Kidney (tissue), 14 donors: Measurements from ENCODE around the gene GREB1. TPM values are rescaled to one million over a fixed set of nuclear protein-coding genes. Genes with fewer than 3 reads are reported as not detected.

Experiments used
- DNase-seq, 5 donors: peaks; one replicate each; pipeline ENCODE4 v3.0.0-alpha.2; 2013 to 2020
- FAIRE-seq: peaks from 2 replicates; lab custom pipeline; 2012; peaks lifted over from hg19 to GRCh38; lab: Jason Lieb, UNC
- H3K27ac ChIP-seq, 2 donors: one replicate each; pipeline ENCODE4 v1.7.0; 2013; ENCODE audit warnings: low read depth in 2 of 2, low read length in 2 of 2, inconsistent platforms in 1 of 2
- H3K27me3 ChIP-seq: one replicate; pipeline ENCODE4 v1.7.1; 2013; ENCODE audit warnings: low read length, inconsistent platforms; ENCODE audit not compliant: control insufficient read depth, insufficient read depth
- H3K36me3 ChIP-seq, 3 donors: one replicate each; pipeline versions ENCODE4 v1.7.0 to v1.7.1; 2013; ENCODE audit warnings: low read length in 3 of 3, control low read depth in 1 of 3, inconsistent platforms in 1 of 3; ENCODE audit not compliant: insufficient read depth in 3 of 3, control insufficient read depth in 2 of 3
- H3K4me1 ChIP-seq, 3 donors: one replicate each; pipeline versions ENCODE4 v1.7.0 to v1.7.1; 2013; ENCODE audit warnings: low read length in 3 of 3, inconsistent platforms in 1 of 3, low read depth in 1 of 3; ENCODE audit not compliant: control insufficient read depth in 2 of 3, insufficient read depth in 2 of 3
- H3K4me3 ChIP-seq, 3 donors: one replicate each; pipeline versions ENCODE4 v1.7.0 to v1.8.1; 2013; ENCODE audit warnings: low read length in 3 of 3, control low read depth in 1 of 3, inconsistent platforms in 1 of 3
- H3K9ac ChIP-seq, 3 donors: one replicate each; pipeline versions ENCODE4 v1.7.0 to v1.7.1; 2013; ENCODE audit warnings: low read length in 3 of 3, control low read depth in 1 of 3, inconsistent platforms in 1 of 3
- H3K9me3 ChIP-seq, 3 donors: one replicate each; pipeline versions ENCODE4 v1.7.0 to v1.7.1; 2013; ENCODE audit warnings: low read length in 3 of 3, control low read depth in 1 of 3, inconsistent platforms in 1 of 3; ENCODE audit not compliant: control insufficient read depth in 2 of 3, insufficient read depth in 1 of 3
- intact Hi-C: fragments of 100-400 bp; cut with DNase I; formaldehyde crosslinking; loops from one replicate; pipeline ENCODE4 v1.11.1; 2022
- polyA plus RNA-seq: library from polyadenylated mRNA; stranded (reverse); fragments of 350-450 nt; fragmentation: Illumina TruSeq; extraction: RNeasy Lipid Tissue Mini Kit (QIAGEN cat#74804); gene quantifications from one replicate; pipeline ENCODE4 v1.2.3, GENCODE V29; 2014; ENCODE audit warnings: low read depth, low replicate concordance; ENCODE audit not compliant: insufficient read depth
- total RNA-seq: library from RNA; stranded (reverse); fragmentation: NEBNext Ultra II Directional; extraction: Animal tissue kit (Norgen Biotek cat#: 25700); gene quantifications from one replicate; pipeline ENCODE4 v1.2.1, GENCODE V29; 2021
- TF ChIP-seq, protein P1 (sequence below): IDR thresholded peaks from 3 replicates; pipeline ENCODE4 v1.5.1; 2012; ENCODE audit warnings: mild to moderate bottlenecking, moderate library complexity, borderline replicate concordance; ENCODE audit not compliant: insufficient read depth; ENCODE audit errors: extremely low read depth
- donor health status: control.
- donor health status: control.
- donor health status: control.
- donor health status: control.
- donor health status: control.
- donor health status: DM: yes; HTN: yes; CAD: no.
- donor health status: Normal renal cell carcinoma (clear cell type).

GREB1 gene
- total and polyA plus RNA-seq, 2 donors from 2014 or later: 0.98 to 1.8 TPM

- no peaks in the 10 kb centered on the region for H3K4me1 ChIP-seq
- TF ChIP-seq, protein P1, sequence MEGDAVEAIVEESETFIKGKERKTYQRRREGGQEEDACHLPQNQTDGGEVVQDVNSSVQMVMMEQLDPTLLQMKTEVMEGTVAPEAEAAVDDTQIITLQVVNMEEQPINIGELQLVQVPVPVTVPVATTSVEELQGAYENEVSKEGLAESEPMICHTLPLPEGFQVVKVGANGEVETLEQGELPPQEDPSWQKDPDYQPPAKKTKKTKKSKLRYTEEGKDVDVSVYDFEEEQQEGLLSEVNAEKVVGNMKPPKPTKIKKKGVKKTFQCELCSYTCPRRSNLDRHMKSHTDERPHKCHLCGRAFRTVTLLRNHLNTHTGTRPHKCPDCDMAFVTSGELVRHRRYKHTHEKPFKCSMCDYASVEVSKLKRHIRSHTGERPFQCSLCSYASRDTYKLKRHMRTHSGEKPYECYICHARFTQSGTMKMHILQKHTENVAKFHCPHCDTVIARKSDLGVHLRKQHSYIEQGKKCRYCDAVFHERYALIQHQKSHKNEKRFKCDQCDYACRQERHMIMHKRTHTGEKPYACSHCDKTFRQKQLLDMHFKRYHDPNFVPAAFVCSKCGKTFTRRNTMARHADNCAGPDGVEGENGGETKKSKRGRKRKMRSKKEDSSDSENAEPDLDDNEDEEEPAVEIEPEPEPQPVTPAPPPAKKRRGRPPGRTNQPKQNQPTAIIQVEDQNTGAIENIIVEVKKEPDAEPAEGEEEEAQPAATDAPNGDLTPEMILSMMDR: no peak
- FAIRE-seq (no peak), DNase-seq (no peak)
- no peaks in the 10 kb centered on the region for H3K36me3 ChIP-seq
- H3K27me3 ChIP-seq: no peaks in the 10 kb centered on the region
- H3K9ac ChIP-seq: no peak overlapping the region
- no peak overlapping the region for H3K27ac ChIP-seq
- intact Hi-C loops: loop anchor here (5.0 kb wide), 1 partner anchor 100 kb away; no protein-coding TSS in a partner anchor
- H3K4me3 ChIP-seq: no peak overlapping the region
- H3K9me3 ChIP-seq: no peaks in the 10 kb centered on the region
Observed at GRCh38 chr2:11582612-11582861, 48.7 kb downstream of the GREB1 start.

DNA sequence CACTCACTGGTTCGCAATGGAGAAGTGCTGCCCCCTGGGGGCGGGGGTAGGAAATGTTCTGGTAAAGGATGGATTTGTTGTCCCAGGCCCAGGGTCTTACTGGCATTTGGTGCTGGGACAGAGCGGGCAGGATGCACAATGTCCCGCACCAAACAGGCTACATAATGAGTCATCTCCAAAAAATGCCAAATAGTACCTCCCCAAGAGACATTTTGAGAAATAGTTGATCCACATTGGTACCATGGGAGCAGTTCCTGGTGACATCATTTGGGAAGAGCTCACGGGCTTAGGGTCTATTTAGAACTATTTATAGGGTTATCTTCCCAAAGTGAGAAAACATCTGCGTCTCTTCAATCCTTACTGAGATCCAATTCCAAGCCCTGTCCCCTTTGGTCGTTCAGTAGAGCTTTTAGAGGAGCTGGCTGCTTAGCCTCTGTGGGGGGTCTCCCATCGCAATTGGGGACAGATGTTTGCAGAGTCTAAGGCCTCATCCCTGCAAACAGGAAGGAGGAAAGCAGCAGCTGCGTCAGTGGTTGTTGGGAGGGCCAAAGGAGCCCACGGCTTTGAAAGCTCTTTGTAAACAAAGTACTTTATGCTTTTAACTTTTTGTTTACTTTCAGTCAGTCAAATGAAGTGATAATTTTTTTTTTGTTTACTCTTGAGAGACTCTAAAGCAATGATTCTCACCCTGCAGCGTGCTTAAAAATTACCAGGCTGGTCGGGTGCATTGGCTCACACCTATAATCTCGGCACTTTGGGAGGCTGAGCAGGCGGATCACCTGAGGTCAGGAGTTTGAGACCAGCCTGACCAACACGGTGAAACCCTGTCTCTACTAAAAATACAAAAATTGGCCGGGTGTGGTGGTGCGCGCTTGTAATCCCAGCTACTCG, 49.3 kb downstream of the GREB1 start:
- Histone ChIP-seq H3K9ac (no peak overlapping the region), H3K4me3 (no peak overlapping the region), H3K4me1 (no peaks in the 10 kb centered on the region), H3K36me3 (no peaks in the 10 kb centered on the region), H3K27me3 (no peaks in the 10 kb centered on the region), H3K9me3 (no peaks in the 10 kb centered on the region), H3K27ac (no peak overlapping the region)
- intact Hi-C loops: loop anchor here (5.0 kb wide), 1 partner anchor 101 kb away; no protein-coding TSS in a partner anchor
- peak; percentile 11 to 81 (median 64) for DNase-seq
- TF ChIP-seq, protein P1: peak; percentile 56
- no peak for FAIRE-seq

GRCh38 chr2:11583840-11584524, 50.1 kb downstream of the GREB1 start:
- DNase-seq (peak; percentile 71 to 82 (median 79)), FAIRE-seq (no peak)
- H3K4me1 ChIP-seq: no peaks in the 10 kb centered on the region
- H3K36me3 ChIP-seq: no peaks in the 10 kb centered on the region
- no peak overlapping the region for H3K4me3 ChIP-seq
- no peaks in the 10 kb centered on the region for H3K27me3 ChIP-seq
- no peak overlapping the region for H3K27ac ChIP-seq
- no peak overlapping the region for H3K9ac ChIP-seq
- intact Hi-C loops: loop anchor here (5.0 kb wide), 1 partner anchor 102 kb away; no protein-coding TSS in a partner anchor
- H3K9me3 ChIP-seq: no peaks in the 10 kb centered on the region
- TF ChIP-seq, protein P1: peak; percentile 72
